GM13976 (cell line): Measurements from ENCODE around the gene CLSTN1.

Source experiments
- DNase-seq: peaks from one replicate; pipeline ENCODE4 v3.0.0; 2012; ENCODE audit warnings: low spot score
- CTCF ChIP-seq: IDR thresholded peaks from 2 replicates; pipeline ENCODE4 v1.5.1; 2012; ENCODE audit warnings: borderline replicate concordance, mild to moderate bottlenecking; ENCODE audit not compliant: insufficient read depth; ENCODE audit errors: extremely low read depth, missing control alignments, control extremely low read depth
- in situ Hi-C: fragments of 300-500 bp; cut with MboI; formaldehyde crosslinking; loops from one replicate; pipeline ENCODE4 v1.12.0; 2022; ENCODE audit warnings: low sequenced_read_pairs, mixed read lengths, inconsistent platforms; ENCODE audit not compliant: unreplicated experiment

CLSTN1 gene

GRCh38 chr1:9835404-9835757 is 11.6 kb upstream of the CLSTN1 start:
- no peak for DNase-seq
- TF ChIP-seq CTCF = no peak
- in situ Hi-C loops = no loop called here

- no peak for TF ChIP-seq CTCF
- DNase-seq = no peak
- in situ Hi-C loops = no loop called here
Observed at GRCh38 chr1:9833632-9834031, 9.9 kb upstream of the CLSTN1 start.

DNA sequence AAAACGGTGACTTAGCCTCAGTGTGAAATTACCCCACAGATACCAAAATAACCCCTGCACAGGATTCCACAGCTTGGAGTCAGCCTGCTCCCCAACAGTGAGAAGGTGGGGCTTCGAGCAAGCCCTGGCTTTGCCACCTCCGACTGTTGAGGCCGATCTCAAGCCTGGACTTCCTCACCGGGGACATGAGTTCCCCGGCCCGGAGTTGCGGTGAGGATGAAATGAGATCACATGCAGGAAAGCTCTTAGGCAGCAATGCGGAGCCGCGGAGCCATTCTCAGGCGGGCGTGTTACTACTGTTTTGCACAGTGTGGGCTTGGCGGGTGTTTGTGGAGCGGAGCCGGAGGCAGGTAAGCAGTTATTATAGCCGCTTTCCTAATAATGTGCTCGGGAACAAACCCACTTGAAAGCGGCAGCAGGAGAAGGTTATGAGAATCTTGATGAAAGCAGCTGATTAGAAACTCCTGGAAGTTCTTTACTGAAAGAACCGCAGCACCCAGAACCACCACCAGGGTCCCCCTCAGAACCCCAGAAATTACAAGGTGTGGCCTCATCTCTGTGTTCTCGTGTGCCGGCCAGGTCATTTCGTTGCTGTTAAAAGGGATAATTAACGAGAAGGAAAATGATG is 3.9 kb upstream of the CLSTN1 start:
- TF ChIP-seq CTCF = no peak
- in situ Hi-C loops = no loop called here
- no peak for DNase-seq

- no peak for TF ChIP-seq CTCF
- in situ Hi-C loops = no loop called here
- no peak for DNase-seq
Observed at GRCh38 chr1:9826616-9827015, 2.9 kb upstream of the CLSTN1 start.

DNA sequence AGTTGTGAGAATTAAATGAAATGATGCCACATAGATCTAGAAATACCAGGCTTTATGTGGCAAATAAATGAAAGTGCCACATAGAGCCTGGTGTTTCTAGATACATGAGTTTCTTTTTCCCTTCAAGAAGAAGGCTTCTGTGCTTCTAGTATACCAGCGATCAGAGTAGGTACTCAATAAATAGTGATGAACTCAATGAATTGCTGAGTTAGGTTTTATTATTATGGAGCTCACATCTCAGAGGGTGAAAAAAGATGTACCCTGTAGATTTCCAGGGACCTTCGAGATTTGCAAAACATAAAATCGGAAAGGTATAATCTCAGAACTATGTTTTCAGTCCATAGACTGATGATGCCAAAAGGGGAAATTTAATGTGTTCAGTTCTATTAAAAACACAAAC is 2.3 kb upstream of the CLSTN1 start:
- in situ Hi-C loops = no loop called here
- no peak for DNase-seq
- TF ChIP-seq CTCF = no peak

GRCh38 chr1:9825093-9826074 is 1.6 kb upstream of the CLSTN1 start:
- no peak for TF ChIP-seq CTCF
- in situ Hi-C loops = no loop called here
- DNase-seq = no peak

GRCh38 chr1:9824702-9825089 is 931 bp upstream of the CLSTN1 start:
- no peak for TF ChIP-seq CTCF
- no peak for DNase-seq
- in situ Hi-C loops = no loop called here
